Measurements from ENCODE around the gene DAAM1. TPM values are rescaled to one million over a fixed set of nuclear protein-coding genes. Genes with fewer than 3 reads are reported as not detected.

The DAAM1 gene
- total RNA-seq, 1 donor from 2014 or later = 38.0 TPM

DNA sequence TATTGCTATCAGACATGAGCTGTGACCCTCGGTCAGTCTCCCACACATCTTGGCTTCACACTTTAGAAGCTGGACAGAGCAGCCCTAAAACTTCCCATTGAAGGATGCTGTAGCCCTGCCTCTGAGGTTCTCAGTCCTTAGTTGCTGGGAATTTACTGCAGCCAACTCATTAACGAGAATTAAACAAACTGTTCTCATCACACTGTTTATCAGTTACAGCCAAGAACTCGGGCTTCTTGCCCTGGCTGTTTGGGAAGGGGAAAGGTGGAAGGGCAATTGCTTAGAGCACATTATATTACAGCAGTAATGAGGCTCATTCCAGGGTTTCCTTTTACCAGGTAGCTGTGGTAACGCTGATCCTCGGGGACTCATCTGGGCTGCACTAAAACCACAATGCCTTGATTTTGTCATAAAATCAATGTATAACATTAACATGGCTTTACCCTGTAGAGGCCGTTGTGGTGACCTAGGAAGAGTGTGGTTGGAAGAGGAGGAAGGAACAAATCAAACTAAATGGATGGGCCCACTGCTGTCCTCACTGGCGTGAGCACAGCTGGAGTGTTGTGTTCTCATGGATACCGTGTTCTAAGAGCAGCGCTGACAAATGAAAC, 189.6 kb downstream of the DAAM1 start:
- Histone ChIP-seq H3K4me1 (ENCODE audit: insufficient read depth, low read length) (no peaks in the 10 kb centered on the region), H3K79me2 (ENCODE audit: insufficient read depth, low read length) (no peaks in the 10 kb centered on the region), H2AFZ (ENCODE audit: low read depth, low read length) (no peak overlapping the region), H3K9ac (ENCODE audit: low read length) (no peak overlapping the region), H4K20me1 (ENCODE audit: insufficient read depth, low read length) (no peaks in the 10 kb centered on the region), H3K4me3 (ENCODE audit: insufficient read depth, low read depth, low read length) (no peak overlapping the region), H3K27ac (ENCODE audit: low read depth, low read length) (no peak overlapping the region), H3K4me2 (ENCODE audit: low read length) (no peak overlapping the region), H3K27me3 (ENCODE audit: insufficient read depth, low read length) (no peaks in the 10 kb centered on the region), H3K9me3 (ENCODE audit: insufficient read depth, low read depth, low read length) (no peaks in the 10 kb centered on the region), H3K36me3 (ENCODE audit: insufficient read depth, low read length) (no peaks in the 10 kb centered on the region)
- no peak overlapping the region for H3K4me3 Mint-ChIP-seq (ENCODE audit: unreplicated experiment)
- TF ChIP-seq EZH2 (IDR thresholded peaks at IDR 0.05; ENCODE audit: insufficient read depth, low read length) = no peak
- TF ChIP-seq, protein P1, sequence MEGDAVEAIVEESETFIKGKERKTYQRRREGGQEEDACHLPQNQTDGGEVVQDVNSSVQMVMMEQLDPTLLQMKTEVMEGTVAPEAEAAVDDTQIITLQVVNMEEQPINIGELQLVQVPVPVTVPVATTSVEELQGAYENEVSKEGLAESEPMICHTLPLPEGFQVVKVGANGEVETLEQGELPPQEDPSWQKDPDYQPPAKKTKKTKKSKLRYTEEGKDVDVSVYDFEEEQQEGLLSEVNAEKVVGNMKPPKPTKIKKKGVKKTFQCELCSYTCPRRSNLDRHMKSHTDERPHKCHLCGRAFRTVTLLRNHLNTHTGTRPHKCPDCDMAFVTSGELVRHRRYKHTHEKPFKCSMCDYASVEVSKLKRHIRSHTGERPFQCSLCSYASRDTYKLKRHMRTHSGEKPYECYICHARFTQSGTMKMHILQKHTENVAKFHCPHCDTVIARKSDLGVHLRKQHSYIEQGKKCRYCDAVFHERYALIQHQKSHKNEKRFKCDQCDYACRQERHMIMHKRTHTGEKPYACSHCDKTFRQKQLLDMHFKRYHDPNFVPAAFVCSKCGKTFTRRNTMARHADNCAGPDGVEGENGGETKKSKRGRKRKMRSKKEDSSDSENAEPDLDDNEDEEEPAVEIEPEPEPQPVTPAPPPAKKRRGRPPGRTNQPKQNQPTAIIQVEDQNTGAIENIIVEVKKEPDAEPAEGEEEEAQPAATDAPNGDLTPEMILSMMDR (IDR thresholded peaks at IDR 0.05; ENCODE audit: insufficient read depth, low read depth, low read length) = no peak
- FAIRE-seq (no peak), DNase-seq (ENCODE audit: low read depth) (no peak)
- H3K36me3 Mint-ChIP-seq (ENCODE audit: low read depth, unreplicated experiment) = peaks cover 2% of the 10 kb centered on the region
- H3K27ac Mint-ChIP-seq (ENCODE audit: unreplicated experiment) = no peak overlapping the region
- H3K9me3 Mint-ChIP-seq (ENCODE audit: unreplicated experiment) = no peaks in the 10 kb centered on the region
- peaks cover 6% of the 10 kb centered on the region for H3K4me1 Mint-ChIP-seq (ENCODE audit: low read depth, unreplicated experiment)
- no peaks in the 10 kb centered on the region for H3K27me3 Mint-ChIP-seq (ENCODE audit: low read depth, unreplicated experiment)

DNA sequence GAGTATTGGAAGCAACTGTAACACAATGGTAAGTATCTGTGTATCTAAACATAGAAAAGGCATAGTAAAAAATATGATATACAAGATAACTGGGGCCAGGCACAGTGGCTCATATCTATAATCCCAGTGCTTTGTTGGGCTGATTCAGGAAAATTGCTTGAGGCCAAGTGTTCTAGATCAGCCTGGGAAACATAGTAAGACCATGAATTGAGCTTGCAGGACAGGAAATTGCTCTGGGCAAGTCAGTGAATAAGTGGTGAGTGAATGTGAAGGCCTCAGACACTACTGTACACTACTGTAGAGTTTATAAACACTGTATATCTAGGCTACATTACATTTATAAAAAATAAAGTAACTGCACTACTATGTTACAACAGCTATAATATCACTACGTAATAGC, 201.5 kb downstream of the DAAM1 start:
- no peaks in the 10 kb centered on the region for H3K79me2 ChIP-seq (ENCODE audit: insufficient read depth, low read length)
- H3K4me2 ChIP-seq (ENCODE audit: low read length) = no peak overlapping the region
- no peak overlapping the region for H3K27ac Mint-ChIP-seq (ENCODE audit: unreplicated experiment)
- no peaks in the 10 kb centered on the region for H3K9me3 ChIP-seq (ENCODE audit: insufficient read depth, low read depth, low read length)
- H4K20me1 ChIP-seq (ENCODE audit: insufficient read depth, low read length) = no peaks in the 10 kb centered on the region
- no peaks in the 10 kb centered on the region for H3K4me1 Mint-ChIP-seq (ENCODE audit: low read depth, unreplicated experiment)
- H3K36me3 ChIP-seq (ENCODE audit: insufficient read depth, low read length) = no peaks in the 10 kb centered on the region
- DNase-seq (ENCODE audit: low read depth) (no peak), FAIRE-seq (no peak)
- H3K4me3 ChIP-seq (ENCODE audit: insufficient read depth, low read depth, low read length) = no peak overlapping the region
- H3K36me3 Mint-ChIP-seq (ENCODE audit: low read depth, unreplicated experiment) = no peaks in the 10 kb centered on the region
- no peaks in the 10 kb centered on the region for H3K9me3 Mint-ChIP-seq (ENCODE audit: unreplicated experiment)
- H3K27me3 ChIP-seq (ENCODE audit: insufficient read depth, low read length) = no peaks in the 10 kb centered on the region
- H3K4me1 ChIP-seq (ENCODE audit: insufficient read depth, low read length) = no peaks in the 10 kb centered on the region
- no peak overlapping the region for H3K27ac ChIP-seq (ENCODE audit: low read depth, low read length)
- no peak overlapping the region for H3K4me3 Mint-ChIP-seq (ENCODE audit: unreplicated experiment)
- no peaks in the 10 kb centered on the region for H3K27me3 Mint-ChIP-seq (ENCODE audit: low read depth, unreplicated experiment)
- no peak overlapping the region for H3K9ac ChIP-seq (ENCODE audit: low read length)
- H2AFZ ChIP-seq (ENCODE audit: low read depth, low read length) = no peak overlapping the region
- no peak for TF ChIP-seq EZH2 (IDR thresholded peaks at IDR 0.05; ENCODE audit: insufficient read depth, low read length)
- TF ChIP-seq, protein P1 (IDR thresholded peaks at IDR 0.05; ENCODE audit: insufficient read depth, low read depth, low read length) = no peak

DNA sequence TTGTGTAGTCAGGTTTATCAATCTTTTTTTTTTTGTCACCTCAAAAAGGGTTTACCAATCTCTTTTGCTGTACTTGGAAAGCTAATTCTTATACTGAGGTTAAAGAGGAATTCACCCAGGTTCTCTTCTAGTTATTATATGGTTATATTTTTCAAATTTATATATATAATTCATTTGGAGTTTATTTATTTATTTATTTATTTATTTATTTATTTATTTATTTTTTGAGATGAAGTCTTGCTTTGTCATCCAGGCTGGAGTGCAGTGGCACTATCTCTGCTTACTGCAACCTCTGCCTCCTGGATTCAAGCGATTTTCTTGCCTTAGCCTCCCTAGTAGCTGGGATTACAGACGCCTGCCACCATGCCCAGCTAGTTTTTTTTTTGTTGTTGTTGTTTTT, 202.9 kb downstream of the DAAM1 start:
- no peak for FAIRE-seq

More for the DNA sequence above, 202.9 kb downstream of the DAAM1 start:
- H3K4me1 ChIP-seq (ENCODE audit: insufficient read depth, low read length) = no peaks in the 10 kb centered on the region
- H3K9me3 ChIP-seq (ENCODE audit: insufficient read depth, low read depth, low read length) = no peaks in the 10 kb centered on the region
- no peak overlapping the region for H3K9ac ChIP-seq (ENCODE audit: low read length)
- peaks cover 2% of the 10 kb centered on the region for H3K36me3 Mint-ChIP-seq (ENCODE audit: low read depth, unreplicated experiment)
- no peaks in the 10 kb centered on the region for H3K4me1 Mint-ChIP-seq (ENCODE audit: low read depth, unreplicated experiment)
- no peaks in the 10 kb centered on the region for H3K36me3 ChIP-seq (ENCODE audit: insufficient read depth, low read length)
- no peaks in the 10 kb centered on the region for H3K27me3 Mint-ChIP-seq (ENCODE audit: low read depth, unreplicated experiment)
- H3K79me2 ChIP-seq (ENCODE audit: insufficient read depth, low read length) = no peaks in the 10 kb centered on the region
- no peaks in the 10 kb centered on the region for H3K27me3 ChIP-seq (ENCODE audit: insufficient read depth, low read length)
- no peak overlapping the region for H3K27ac Mint-ChIP-seq (ENCODE audit: unreplicated experiment)
- no peak overlapping the region for H3K4me2 ChIP-seq (ENCODE audit: low read length)
- no peaks in the 10 kb centered on the region for H3K9me3 Mint-ChIP-seq (ENCODE audit: unreplicated experiment)
- H3K27ac ChIP-seq (ENCODE audit: low read depth, low read length) = no peak overlapping the region
- H3K4me3 ChIP-seq (ENCODE audit: insufficient read depth, low read depth, low read length) = no peak overlapping the region
- H4K20me1 ChIP-seq (ENCODE audit: insufficient read depth, low read length) = no peaks in the 10 kb centered on the region
- H2AFZ ChIP-seq (ENCODE audit: low read depth, low read length) = no peak overlapping the region
- no peak overlapping the region for H3K4me3 Mint-ChIP-seq (ENCODE audit: unreplicated experiment)
- no peak for DNase-seq (ENCODE audit: low read depth)
- TF ChIP-seq, protein P1 (IDR thresholded peaks at IDR 0.05; ENCODE audit: insufficient read depth, low read depth, low read length) = no peak
- TF ChIP-seq EZH2 (IDR thresholded peaks at IDR 0.05; ENCODE audit: insufficient read depth, low read length) = no peak

Measured in astrocyte (in vitro differentiated cells and primary cell).